Measurements from ENCODE around the gene ABCB11. TPM values are rescaled to one million over a fixed set of nuclear protein-coding genes. Genes with fewer than 3 reads are reported as not detected.

ABCB11 gene
- total and polyA plus RNA-seq, 7 donors: 0.01 to 0.12 (median 0.04) TPM; not detected in 2

GRCh38 chr2:168907940-168908662, 123.0 kb downstream of the ABCB11 start:
- intact Hi-C loops (cut with DNase I): no loop called here
- no peaks in the 10 kb centered on the region for H3K27me3 ChIP-seq (ENCODE audit: insufficient read depth in 3 of 3, low read length in 2 of 3)
- no peaks in the 10 kb centered on the region for H3K9me3 ChIP-seq
- no peak overlapping the region for H3K27ac ChIP-seq
- H3K4me3 ChIP-seq: no peak overlapping the region
- DNase-seq: no peak
- ATAC-seq: no peak
- peaks cover 8% of the 10 kb centered on the region for H3K4me1 ChIP-seq
- WGBS, 3 donors: 87 to 92% (median 91%) methylated on average over 8 of the region's 8 CpGs
- no peaks in the 10 kb centered on the region for H3K36me3 ChIP-seq (ENCODE audit: insufficient read depth in 1 of 2, low read depth in 1 of 2)
- no peak for TF ChIP-seq CTCF (IDR thresholded peaks at IDR 0.05)

GRCh38 chr2:168904358-168904757, 126.8 kb downstream of the ABCB11 start:
- WGBS, 3 donors: 92 to 96% (median 92%) methylated on average over 3 of the region's 3 CpGs
- TF ChIP-seq CTCF (IDR thresholded peaks at IDR 0.05): no peak
- ATAC-seq: no peak

GRCh38 chr2:168903888-168904287, 127.2 kb downstream of the ABCB11 start:
- no peaks in the 10 kb centered on the region for H3K27me3 ChIP-seq (ENCODE audit: insufficient read depth in 3 of 3, low read length in 2 of 3)
- no peak overlapping the region for H3K4me3 ChIP-seq
- intact Hi-C loops (cut with DNase I): no loop called here
- ATAC-seq (no peak), DNase-seq (no peak)
- H3K4me1 ChIP-seq: no peaks in the 10 kb centered on the region
- WGBS, 3 donors: 93 to 95% (median 95%) methylated on average over 2 of the region's 2 CpGs
- no peak overlapping the region for H3K27ac ChIP-seq
- no peaks in the 10 kb centered on the region for H3K36me3 ChIP-seq (ENCODE audit: insufficient read depth in 1 of 2, low read depth in 1 of 2)
- no peak for TF ChIP-seq CTCF (IDR thresholded peaks at IDR 0.05)
- no peaks in the 10 kb centered on the region for H3K9me3 ChIP-seq

More at GRCh38 chr2:168904358-168904757, 126.8 kb downstream of the ABCB11 start:
- H3K27me3 ChIP-seq (ENCODE audit: insufficient read depth in 3 of 3, low read length in 2 of 3): no peaks in the 10 kb centered on the region
- H3K36me3 ChIP-seq (ENCODE audit: insufficient read depth in 1 of 2, low read depth in 1 of 2): no peaks in the 10 kb centered on the region
- no peak overlapping the region for H3K27ac ChIP-seq
- no peaks in the 10 kb centered on the region for H3K4me1 ChIP-seq
- no peaks in the 10 kb centered on the region for H3K9me3 ChIP-seq
- no peak overlapping the region for H3K4me3 ChIP-seq
- DNase-seq: no peak
- intact Hi-C loops (cut with DNase I): no loop called here

- WGBS, 3 donors: 41 to 52% (median 51%) methylated on average over 5 of the region's 5 CpGs
- no peak for TF ChIP-seq CTCF (IDR thresholded peaks at IDR 0.05)
- Histone ChIP-seq H3K36me3 (ENCODE audit: insufficient read depth in 1 of 2, low read depth in 1 of 2) (no peaks in the 10 kb centered on the region), H3K4me3 (no peak within 1 kb of the TSS), H3K27ac (no peak within 1 kb of the TSS), H3K4me1 (no peaks in the 10 kb centered on the region), H3K27me3 (ENCODE audit: insufficient read depth in 3 of 3, low read length in 2 of 3) (no peaks in the 10 kb centered on the region), H3K9me3 (no peaks in the 10 kb centered on the region)
- ATAC-seq (no peak), DNase-seq (no peak)
- intact Hi-C loops (cut with DNase I): no loop called here
Measured at GRCh38 chr2:168901003-168901402, 130.1 kb downstream of the ABCB11 start, which contains the start of gene G6PC2. Gene G6PC2, plus strand, starts transcription at chr2:168901291. Its CDS starts 41 bp downstream, at chr2:168901332.

GRCh38 chr2:168897449-168897848, 133.7 kb downstream of the ABCB11 start:
- intact Hi-C loops (cut with DNase I): no loop called here

More at GRCh38 chr2:168897449-168897848, 133.7 kb downstream of the ABCB11 start:
- no peak for DNase-seq
- H3K4me1 ChIP-seq: no peaks in the 10 kb centered on the region
- 79 to 86% (median 83%) methylated on average over 1 of the region's 1 CpG for WGBS, 3 donors
- H3K9me3 ChIP-seq: no peaks in the 10 kb centered on the region
- H3K27ac ChIP-seq: no peak overlapping the region
- no peaks in the 10 kb centered on the region for H3K36me3 ChIP-seq (ENCODE audit: insufficient read depth in 1 of 2, low read depth in 1 of 2)
- no peaks in the 10 kb centered on the region for H3K27me3 ChIP-seq (ENCODE audit: insufficient read depth in 3 of 3, low read length in 2 of 3)
- H3K4me3 ChIP-seq: no peak overlapping the region
- no peak for ATAC-seq
- no peak for TF ChIP-seq CTCF (IDR thresholded peaks at IDR 0.05)
